Dendritic cell treated with granulocyte-macrophage colony-stimulating factor and Interleukin-4, amounts not matched to agents 40 ng/mL and 50 ng/mL, for 4 days (primary cell): ENCODE data around the gene ERBB4.
"Not testable (repeated sequence)": the region's sequence is repeated elsewhere in the genome, so short reads cannot be mapped to it uniquely, and the experiment has no call there.

Experiments
- H3K27ac Mint-ChIP-seq: one replicate; pipeline ENCODE4 v1.8.0; 2022; ENCODE audit warnings: mild to moderate bottlenecking, mixed read lengths
- H3K27me3 Mint-ChIP-seq: one replicate; pipeline ENCODE4 v1.8.0; 2022; ENCODE audit warnings: mild to moderate bottlenecking, mixed read lengths
- H3K36me3 Mint-ChIP-seq: one replicate; pipeline ENCODE4 v1.8.0; 2022; ENCODE audit warnings: low read depth, mixed read lengths
- H3K4me1 Mint-ChIP-seq: one replicate; pipeline ENCODE4 v1.8.0; 2022; ENCODE audit warnings: low read depth, mixed read lengths
- H3K4me3 Mint-ChIP-seq: one replicate; pipeline ENCODE4 v1.8.0; 2022; ENCODE audit warnings: mild to moderate bottlenecking, moderate library complexity, mixed read lengths
- H3K9me3 Mint-ChIP-seq: one replicate; pipeline ENCODE4 v1.8.0; 2022; ENCODE audit warnings: mixed read lengths
- intact Hi-C: fragments of 100-400 bp; cut with micrococcal nuclease; formaldehyde crosslinking; loops from one replicate; pipeline ENCODE4 v1.15.0; 2022

The ERBB4 gene

DNA sequence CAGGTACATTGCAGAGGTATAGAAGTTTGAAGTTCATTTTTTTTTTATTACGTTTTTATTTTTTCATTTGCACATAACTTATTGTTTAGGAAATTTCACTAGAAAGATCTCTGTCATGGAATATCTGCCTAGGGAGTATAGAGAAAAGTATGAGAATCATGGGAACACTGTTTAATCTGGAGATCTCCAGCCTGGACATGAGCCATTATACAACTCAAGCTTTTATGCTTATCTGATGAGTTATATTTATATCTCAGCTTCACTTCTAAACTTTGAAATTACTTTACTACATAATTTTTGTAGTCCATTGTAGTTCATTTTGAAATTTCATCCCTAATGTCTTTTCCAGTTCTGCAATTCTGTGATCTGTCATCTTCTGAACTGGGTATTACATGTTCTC lies 515.6 kb downstream of the ERBB4 start:
- no peaks in the 10 kb centered on the region for H3K9me3 Mint-ChIP-seq
- H3K36me3 Mint-ChIP-seq, result no peaks in the 10 kb centered on the region
- H3K4me3 Mint-ChIP-seq, result no peak overlapping the region
- H3K27me3 Mint-ChIP-seq, result no peaks in the 10 kb centered on the region
- no peak overlapping the region for H3K27ac Mint-ChIP-seq
- no peaks in the 10 kb centered on the region for H3K4me1 Mint-ChIP-seq
- intact Hi-C loops, result no loop called here

DNA sequence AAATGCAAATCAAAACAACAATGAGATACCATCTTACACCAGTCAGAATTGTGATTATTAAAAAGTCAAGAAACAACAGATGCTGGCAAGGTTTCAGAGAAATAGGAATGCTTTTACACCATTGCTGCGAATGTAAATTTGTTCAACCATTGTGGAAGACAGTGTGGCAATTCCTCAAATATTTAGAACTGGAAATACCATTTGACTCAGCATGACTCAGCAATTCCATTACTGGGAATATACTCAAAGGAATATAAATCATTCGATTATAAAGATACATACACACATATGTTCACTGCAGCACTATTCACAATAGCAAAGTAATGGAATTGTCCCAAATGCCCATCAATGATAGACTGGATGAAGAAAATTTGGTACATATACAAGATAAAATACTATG lies 516.7 kb downstream of the ERBB4 start:
- H3K27ac Mint-ChIP-seq, result no peak overlapping the region
- no peak overlapping the region for H3K4me3 Mint-ChIP-seq
- H3K27me3 Mint-ChIP-seq, result no peaks in the 10 kb centered on the region
- intact Hi-C loops, result no loop called here
- H3K36me3 Mint-ChIP-seq, result no peaks in the 10 kb centered on the region
- H3K9me3 Mint-ChIP-seq, result no peaks in the 10 kb centered on the region
- H3K4me1 Mint-ChIP-seq, result no peaks in the 10 kb centered on the region

DNA sequence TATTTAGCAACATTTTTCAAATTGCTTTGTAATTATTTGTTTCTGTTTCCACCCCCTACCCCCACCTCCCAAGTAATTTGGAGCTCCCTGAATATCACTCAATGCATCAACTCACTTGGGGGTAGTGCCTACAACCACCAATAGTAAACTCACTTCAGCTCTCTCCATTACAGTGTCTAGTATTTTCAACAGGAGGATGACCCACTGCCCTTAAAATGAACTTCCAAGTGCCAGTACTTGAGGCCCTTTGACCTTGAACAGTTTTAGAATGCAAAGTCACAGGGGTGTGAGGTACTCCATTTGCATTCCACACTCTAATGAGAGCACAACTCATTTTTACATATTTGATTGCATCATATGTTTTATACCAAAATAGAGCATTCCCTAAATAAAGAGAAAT lies 523.0 kb downstream of the ERBB4 start:
- intact Hi-C loops, result no loop called here
- Mint-ChIP-seq H3K9me3 (peaks cover 1% of the 10 kb centered on the region), H3K27me3 (no peaks in the 10 kb centered on the region)

DNA sequence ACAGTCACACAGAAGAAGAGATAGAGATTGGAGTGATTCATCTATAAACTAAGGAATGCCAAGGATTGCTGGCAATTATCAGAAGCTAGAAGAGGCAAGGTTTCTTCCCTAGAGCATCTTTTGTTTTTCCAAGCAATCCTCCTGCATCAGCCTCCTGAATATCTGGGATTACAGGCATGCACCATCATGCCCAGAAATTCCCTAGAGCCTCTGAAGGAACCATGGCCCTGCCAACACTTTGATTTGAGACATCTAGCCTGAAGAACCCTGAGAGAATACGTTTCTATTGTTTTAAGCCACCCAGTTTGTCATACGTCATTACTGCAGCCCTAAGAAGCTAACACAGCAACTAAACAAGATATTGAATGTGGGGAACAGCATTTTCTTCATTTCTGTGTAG lies 525.0 kb downstream of the ERBB4 start:
- H3K4me1 Mint-ChIP-seq, result no peaks in the 10 kb centered on the region
- no peaks in the 10 kb centered on the region for H3K36me3 Mint-ChIP-seq
- H3K27ac Mint-ChIP-seq, result no peak overlapping the region
- intact Hi-C loops, result no loop called here
- H3K27me3 Mint-ChIP-seq, result no peaks in the 10 kb centered on the region
- H3K9me3 Mint-ChIP-seq, result peaks cover 14% of the 10 kb centered on the region
- no peak overlapping the region for H3K4me3 Mint-ChIP-seq

More for the DNA sequence above, 523.0 kb downstream of the ERBB4 start:
- no peaks in the 10 kb centered on the region for H3K4me1 Mint-ChIP-seq
- H3K36me3 Mint-ChIP-seq, result no peaks in the 10 kb centered on the region
- H3K4me3 Mint-ChIP-seq, result no peak overlapping the region
- H3K27ac Mint-ChIP-seq, result no peak overlapping the region

DNA sequence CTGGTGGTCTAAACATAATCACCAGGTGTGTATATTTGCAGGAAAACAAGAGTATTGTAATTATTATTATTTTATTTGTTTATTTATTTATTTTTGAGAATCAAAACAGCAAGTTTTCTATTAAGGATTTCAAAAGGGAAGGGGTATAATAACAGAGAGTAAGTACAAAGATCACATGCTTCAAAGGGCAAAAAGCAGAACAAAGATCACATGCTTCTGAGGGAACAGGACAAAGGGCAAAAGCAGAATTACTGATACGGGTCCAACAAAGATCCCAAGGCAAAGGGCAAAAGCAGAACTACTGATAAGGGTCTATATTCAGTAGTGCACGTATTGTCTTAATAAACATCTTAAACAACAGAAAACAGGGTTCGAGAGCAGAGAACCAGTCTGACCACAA lies 528.3 kb downstream of the ERBB4 start:
- H3K4me1 Mint-ChIP-seq, intact Hi-C loops, H3K4me3 Mint-ChIP-seq, H3K27me3 Mint-ChIP-seq, H3K27ac Mint-ChIP-seq, H3K36me3 Mint-ChIP-seq: not testable (repeated sequence)
- peaks cover 14% of the 10 kb centered on the region for H3K9me3 Mint-ChIP-seq

DNA sequence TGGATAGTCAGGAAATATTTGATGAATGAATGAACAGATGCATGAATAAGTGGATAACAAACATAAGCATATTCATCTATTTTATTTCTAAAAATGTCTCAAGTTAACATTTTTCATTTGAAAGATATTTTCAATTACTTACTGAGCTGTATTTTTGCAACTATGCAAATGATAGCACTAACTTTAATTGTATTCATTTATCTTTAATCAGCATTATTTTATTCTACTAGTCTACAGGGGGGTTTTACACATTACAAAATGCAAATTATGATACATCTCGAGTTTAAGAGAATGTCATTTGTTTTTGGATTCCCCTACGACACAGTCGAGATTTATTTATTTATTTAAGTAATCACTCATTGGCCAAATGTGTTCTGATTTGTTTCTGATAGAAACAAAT lies 530.6 kb downstream of the ERBB4 start:
- Mint-ChIP-seq H3K36me3 (no peaks in the 10 kb centered on the region), H3K27me3 (no peaks in the 10 kb centered on the region), H3K27ac (no peak overlapping the region), H3K9me3 (peaks cover 14% of the 10 kb centered on the region), H3K4me1 (no peaks in the 10 kb centered on the region), H3K4me3 (no peak overlapping the region)
- intact Hi-C loops, result no loop called here

DNA sequence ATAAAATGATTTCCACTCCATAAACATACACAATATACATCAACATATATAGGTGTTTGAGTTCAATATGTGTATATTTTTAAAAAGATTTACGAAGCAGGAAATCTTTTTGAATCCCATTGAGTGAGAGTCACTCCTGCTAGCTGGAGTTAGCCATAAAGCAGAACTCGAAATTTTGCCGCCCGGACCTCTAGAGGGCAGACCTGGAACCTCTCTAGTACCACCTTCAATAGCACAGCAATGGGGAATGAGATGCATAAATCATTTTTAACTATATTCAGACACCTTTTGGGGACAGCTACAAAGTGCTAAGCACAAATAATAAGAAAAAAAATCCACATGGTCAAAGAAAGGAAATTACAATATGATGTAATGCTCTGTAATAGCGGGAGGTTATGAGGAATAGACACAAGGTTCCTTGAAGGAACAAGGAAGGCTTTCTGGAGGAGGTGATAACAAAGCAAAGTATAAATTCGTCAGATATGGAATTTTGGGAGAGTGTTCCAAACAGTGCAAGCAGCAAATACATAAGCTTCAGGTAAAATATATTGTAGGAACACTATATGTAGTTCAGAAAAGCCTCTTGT lies 533.4 kb downstream of the ERBB4 start:
- Mint-ChIP-seq H3K4me1 (no peaks in the 10 kb centered on the region), H3K4me3 (no peak overlapping the region), H3K27me3 (no peaks in the 10 kb centered on the region), H3K36me3 (no peaks in the 10 kb centered on the region), H3K27ac (no peak overlapping the region), H3K9me3 (peaks cover 9% of the 10 kb centered on the region)
- intact Hi-C loops, result no loop called here

DNA sequence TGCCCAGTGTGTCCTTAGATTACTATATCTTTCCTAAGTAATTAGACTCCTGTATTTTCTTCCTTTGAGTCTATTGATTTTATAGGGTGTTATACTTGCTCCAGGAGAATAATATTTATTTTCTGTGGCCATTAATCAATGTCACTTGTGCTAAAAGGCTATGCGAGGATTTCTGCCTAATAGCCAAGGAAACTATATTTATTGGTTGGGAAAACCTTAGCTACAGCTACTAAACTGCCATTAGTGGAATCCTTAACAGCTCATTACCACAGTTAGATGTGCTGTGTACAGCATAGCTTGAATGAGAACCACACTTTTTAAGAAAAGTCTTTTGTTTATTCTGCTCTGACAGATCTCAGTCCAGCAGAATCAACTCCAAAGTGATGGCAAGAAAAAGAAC lies 537.3 kb downstream of the ERBB4 start:
- Mint-ChIP-seq H3K9me3 (no peaks in the 10 kb centered on the region), H3K4me1 (no peaks in the 10 kb centered on the region), H3K4me3 (no peak overlapping the region), H3K36me3 (no peaks in the 10 kb centered on the region), H3K27ac (no peak overlapping the region), H3K27me3 (no peaks in the 10 kb centered on the region)
- intact Hi-C loops, result no loop called here

DNA sequence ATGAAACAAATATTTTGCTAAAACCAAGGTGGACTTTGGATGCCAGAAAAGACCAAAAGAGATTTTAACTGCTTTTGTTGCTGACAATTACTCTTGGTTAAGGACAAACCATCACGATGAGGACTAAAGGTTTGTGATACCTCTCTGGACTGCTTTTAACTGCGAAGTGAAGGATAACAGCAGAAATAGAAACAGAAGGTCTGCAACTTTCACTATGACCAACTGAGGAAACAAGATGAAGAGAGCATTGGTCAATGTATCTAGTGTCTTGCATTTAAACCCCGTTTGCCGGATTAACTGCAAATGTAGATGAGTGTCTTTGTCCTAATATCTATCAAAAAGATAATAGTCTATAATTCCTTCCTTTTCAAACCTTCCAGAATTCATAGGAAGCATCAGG lies 541.7 kb downstream of the ERBB4 start:
- Mint-ChIP-seq H3K36me3 (no peaks in the 10 kb centered on the region), H3K9me3 (no peaks in the 10 kb centered on the region), H3K27me3 (no peaks in the 10 kb centered on the region), H3K4me3 (no peak overlapping the region), H3K27ac (no peak overlapping the region), H3K4me1 (no peaks in the 10 kb centered on the region)
- intact Hi-C loops, result no loop called here

DNA sequence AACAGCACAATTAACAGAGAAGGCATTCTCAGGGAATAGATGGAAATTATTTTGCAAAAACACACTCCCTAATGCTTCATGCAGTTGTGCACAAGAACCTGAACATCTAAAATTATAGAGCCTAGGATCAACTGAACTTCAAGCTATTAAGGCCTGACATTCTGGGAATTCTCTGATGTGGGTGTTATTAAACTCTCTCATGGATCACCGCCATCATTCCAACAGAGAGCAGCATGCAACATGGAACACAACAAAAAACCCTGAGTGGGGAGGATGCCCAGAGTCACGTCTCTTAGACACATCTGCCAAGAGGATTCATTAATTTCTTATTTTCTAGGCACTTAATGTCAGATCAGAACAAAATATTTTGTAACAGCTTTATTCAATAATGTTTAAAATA lies 543.8 kb downstream of the ERBB4 start:
- no peaks in the 10 kb centered on the region for H3K27me3 Mint-ChIP-seq
- H3K9me3 Mint-ChIP-seq, result no peaks in the 10 kb centered on the region
- H3K27ac Mint-ChIP-seq, result no peak overlapping the region
- no peaks in the 10 kb centered on the region for H3K36me3 Mint-ChIP-seq
- H3K4me3 Mint-ChIP-seq, result no peak overlapping the region
- no peaks in the 10 kb centered on the region for H3K4me1 Mint-ChIP-seq
- intact Hi-C loops, result no loop called here

DNA sequence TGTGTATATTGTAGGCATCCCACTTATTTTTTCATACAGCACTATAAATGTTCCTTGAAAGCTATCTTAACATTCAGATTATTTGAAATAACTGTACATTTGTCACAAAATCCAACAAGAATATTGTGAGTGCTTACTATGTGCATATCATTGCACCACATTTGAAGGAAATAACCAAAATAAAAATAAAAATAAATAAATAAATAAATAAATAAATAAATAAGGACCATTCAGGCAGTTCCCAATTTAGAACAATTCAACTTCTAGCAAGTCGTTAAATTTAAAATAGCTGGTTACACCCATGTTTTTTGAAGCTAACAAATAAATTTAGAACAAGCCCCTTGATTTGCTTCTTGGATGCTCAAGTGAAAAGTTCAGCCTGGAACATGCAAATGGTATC lies 548.3 kb downstream of the ERBB4 start:
- no peak overlapping the region for H3K27ac Mint-ChIP-seq
- intact Hi-C loops, result no loop called here

DNA sequence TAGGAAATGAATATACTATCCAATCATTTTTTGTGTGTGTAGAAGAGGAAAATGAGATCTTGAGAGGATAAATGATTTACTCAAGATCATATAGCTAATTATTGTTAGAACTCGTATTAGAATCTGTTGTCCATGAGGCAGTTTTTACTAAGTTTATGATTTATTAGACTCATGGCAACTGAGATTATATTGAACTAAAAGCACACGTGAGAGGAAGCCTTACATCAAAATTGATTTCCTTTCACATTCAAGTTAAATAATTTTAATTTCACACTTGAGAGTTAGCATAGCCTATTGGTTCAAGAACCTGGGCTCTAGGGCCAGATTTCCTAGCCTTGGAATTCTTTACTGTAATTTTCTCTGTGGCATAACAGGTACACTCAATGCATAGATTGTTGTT lies 552.3 kb downstream of the ERBB4 start:
- no peak overlapping the region for H3K27ac Mint-ChIP-seq
- no peaks in the 10 kb centered on the region for H3K27me3 Mint-ChIP-seq
- H3K4me3 Mint-ChIP-seq, result no peak overlapping the region
- H3K4me1 Mint-ChIP-seq, result no peaks in the 10 kb centered on the region
- intact Hi-C loops, result no loop called here
- no peaks in the 10 kb centered on the region for H3K36me3 Mint-ChIP-seq
- H3K9me3 Mint-ChIP-seq, result no peaks in the 10 kb centered on the region

More for the DNA sequence above, 548.3 kb downstream of the ERBB4 start:
- Mint-ChIP-seq H3K27me3 (no peaks in the 10 kb centered on the region), H3K9me3 (no peaks in the 10 kb centered on the region), H3K4me3 (no peak overlapping the region), H3K36me3 (no peaks in the 10 kb centered on the region), H3K4me1 (no peaks in the 10 kb centered on the region)

DNA sequence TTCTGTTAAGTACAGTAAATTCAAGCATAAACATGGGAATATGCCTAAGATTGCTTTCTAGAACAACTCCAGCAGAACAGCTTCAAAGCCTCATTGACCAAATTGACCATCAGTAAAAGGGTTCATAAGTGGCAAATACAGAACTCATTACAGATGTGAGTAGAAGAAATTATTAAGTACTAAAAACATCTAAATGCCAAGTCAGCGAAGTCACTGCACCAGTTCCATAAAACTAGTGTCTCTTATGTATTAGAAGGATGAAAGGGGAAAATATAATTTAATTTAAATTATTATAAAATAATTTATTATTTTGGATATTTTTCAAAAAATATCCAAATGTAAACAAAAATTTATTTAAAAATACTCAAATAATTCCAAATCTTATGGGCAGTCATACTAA lies 553.2 kb downstream of the ERBB4 start:
- H3K9me3 Mint-ChIP-seq, result no peaks in the 10 kb centered on the region
- no peaks in the 10 kb centered on the region for H3K4me1 Mint-ChIP-seq
- H3K27me3 Mint-ChIP-seq, result no peaks in the 10 kb centered on the region
- H3K4me3 Mint-ChIP-seq, result no peak overlapping the region
- H3K27ac Mint-ChIP-seq, result no peak overlapping the region
- H3K36me3 Mint-ChIP-seq, result no peaks in the 10 kb centered on the region
- intact Hi-C loops, result no loop called here

DNA sequence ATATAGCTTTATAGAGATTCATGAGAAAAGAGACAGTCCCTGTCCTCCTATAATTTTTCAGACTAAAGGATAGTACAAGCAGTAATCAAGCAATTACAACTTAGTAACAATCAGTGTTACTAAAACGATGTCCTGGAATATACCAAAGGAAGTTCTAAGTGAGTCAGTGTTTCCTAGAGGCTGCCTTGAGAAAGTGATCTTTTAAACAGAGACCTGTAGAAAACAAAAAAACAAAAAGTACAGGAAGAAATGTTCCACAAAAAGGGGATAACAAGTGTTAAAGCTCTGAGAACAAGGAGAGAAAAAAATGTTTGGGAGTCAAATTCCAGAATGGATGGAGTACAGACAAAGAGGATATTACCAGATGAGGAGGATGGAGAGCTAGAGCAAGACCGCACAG lies 556.4 kb downstream of the ERBB4 start:
- Mint-ChIP-seq H3K4me1 (no peaks in the 10 kb centered on the region), H3K27me3 (no peaks in the 10 kb centered on the region), H3K27ac (no peak overlapping the region), H3K9me3 (no peaks in the 10 kb centered on the region), H3K4me3 (no peak overlapping the region), H3K36me3 (no peaks in the 10 kb centered on the region)
- intact Hi-C loops, result no loop called here

DNA sequence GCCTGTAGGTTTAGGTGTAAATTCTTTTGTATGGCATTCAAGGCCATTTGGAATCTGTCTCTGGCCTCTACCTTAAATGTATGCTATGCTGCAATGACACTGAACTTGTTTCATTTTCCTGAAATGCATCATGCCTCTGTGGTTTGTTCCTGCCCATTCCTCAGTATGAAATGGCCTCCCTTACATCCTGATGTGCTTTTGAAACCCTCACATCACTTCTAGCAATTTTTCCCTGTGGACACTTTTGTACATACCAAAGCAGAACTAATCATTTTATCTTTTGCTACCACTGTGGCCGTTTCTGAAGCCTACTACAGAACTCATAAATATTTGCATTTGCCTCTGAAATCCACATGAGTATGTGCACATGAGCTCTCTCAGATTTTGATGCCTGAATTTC lies 557.2 kb downstream of the ERBB4 start:
- intact Hi-C loops, result no loop called here
- no peaks in the 10 kb centered on the region for H3K4me1 Mint-ChIP-seq
- no peaks in the 10 kb centered on the region for H3K27me3 Mint-ChIP-seq
- H3K36me3 Mint-ChIP-seq, result no peaks in the 10 kb centered on the region
- H3K9me3 Mint-ChIP-seq, result no peaks in the 10 kb centered on the region
- H3K27ac Mint-ChIP-seq, result no peak overlapping the region
- no peak overlapping the region for H3K4me3 Mint-ChIP-seq
